Measurements from ENCODE around the gene AFAP1L1. TPM values are rescaled to one million over a fixed set of nuclear protein-coding genes. Genes with fewer than 3 reads are reported as not detected.

The AFAP1L1 gene
- total and polyA plus RNA-seq, 2 donors (not counting 3 experiments of a cell fraction or from before 2014, with no cell fraction given) = 7.9 to 73.2 TPM

- no peak overlapping the region for H3K9ac ChIP-seq (replicated peaks; ENCODE audit: extremely low read depth, insufficient read depth, low read length)
- no peaks in the 10 kb centered on the region for H3K36me3 ChIP-seq (ENCODE audit: control insufficient read depth in 2 of 2, extremely low read depth in 1 of 2, insufficient read depth in 2 of 2, low read length in 2 of 2)
- ChIA-PET CTCF (interaction anchor here (0.6 to 5.7 kb wide), 52 partner anchors 8 to 636 kb away, joined by 3 to 131 read pairs (median 5); partner anchors contain the start of genes AFAP1L1, GRPEL2, IL17B and PCYOX1L), POLR2A (interaction anchor here (1.5 kb wide), 1 partner anchor 10 kb away, joined by 3 read pairs; the partner anchor contains the start of gene PCYOX1L)
- dilution Hi-C loops (cut with MboI; ENCODE audit: extremely low pct_ligation_motif_present, low sequenced_read_pairs) (no loop called here), intact Hi-C loops (cut with micrococcal nuclease) (loop anchor here (1.0 kb wide), 3 partner anchors 50 to 102 kb away; no protein-coding TSS in a partner anchor)
- no peaks in the 10 kb centered on the region for H3K79me2 ChIP-seq (ENCODE audit: control insufficient read depth, insufficient read depth, low read length)
- no peaks in the 10 kb centered on the region for H3K4me1 ChIP-seq (ENCODE audit: control insufficient read depth, extremely low read depth, insufficient read depth, low read length)
- DNase-seq (ENCODE audit: low read depth, low spot score) = peak; percentile 64
- H2AFZ ChIP-seq (ENCODE audit: low read depth, low read length) = no peak overlapping the region
- no peak overlapping the region for H3K27ac ChIP-seq (ENCODE audit: insufficient read depth, low read depth, low read length)
- no peaks in the 10 kb centered on the region for H3K27me3 ChIP-seq (ENCODE audit: control insufficient read depth in 2 of 2, insufficient read depth in 2 of 2, low read length in 2 of 2)
- TF ChIP-seq GATA2 (IDR thresholded peaks at IDR 0.05; ENCODE audit: insufficient read depth, insufficient read length, low read depth, low read length) (no peak), CTCF (IDR thresholded peaks at IDR 0.05; ENCODE audit: extremely low read depth in 1 of 2, insufficient read depth in 1 of 2, low read depth in 1 of 2, low read length in 2 of 2) (peak; percentile 76 to 83)
- H3K9me3 ChIP-seq (replicated peaks; ENCODE audit: control insufficient read depth, insufficient read depth, low read length) = no peaks in the 10 kb centered on the region
- BruUV-seq (replicated peaks) = no TSS peak
- H3K4me3 ChIP-seq (replicated peaks in 1 of 3; ENCODE audit: insufficient read depth in 1 of 3, low read depth in 1 of 3, low read length in 3 of 3) = no peak overlapping the region
- FAIRE-seq = peak; percentile 95
- no peaks in the 10 kb centered on the region for H4K20me1 ChIP-seq (replicated peaks; ENCODE audit: control insufficient read depth, extremely low read depth, insufficient read depth, low read length)
- H3K4me2 ChIP-seq (ENCODE audit: insufficient read depth, low read length) = no peak overlapping the region
- H3K9me1 ChIP-seq (replicated peaks; ENCODE audit: control insufficient read depth, extremely low read depth, insufficient read depth, low read length) = no peaks in the 10 kb centered on the region
These were observed 95.8 kb downstream of the AFAP1L1 start for GRCh38 chr5:149367249-149367971.
